ENCODE measurements around the gene CD79B.

The CD79B gene

GRCh38 chr17:63929860-63930766 is 2.0 kb downstream of the CD79B start:
- Histone ChIP-seq H3K4me1 (ENCODE audit: low read depth, poor library complexity, severe bottlenecking) (no peaks in the 10 kb centered on the region), H3K27ac (no peak overlapping the region), H3K36me3 (ENCODE audit: insufficient read depth) (no peaks in the 10 kb centered on the region), H3K4me3 (IDR thresholded peaks at IDR 0.05; ENCODE audit: insufficient read depth, low read depth, low read length) (no peak overlapping the region), H4K20me1 (ENCODE audit: insufficient read depth) (no peaks in the 10 kb centered on the region), H3K4me2 (no peak overlapping the region), H3K9ac (no peak overlapping the region), H3K79me2 (ENCODE audit: insufficient read depth, low read depth) (no peaks in the 10 kb centered on the region), H2AFZ (ENCODE audit: low read depth) (no peak overlapping the region), H3K27me3 (ENCODE audit: insufficient read depth, low read depth) (no peaks in the 10 kb centered on the region)
- TF ChIP-seq CTCF (conservative IDR thresholded peaks at IDR 0.05; ENCODE audit: low read depth, low read length): no peak

GRCh38 chr17:63928966-63929695 is 3.0 kb downstream of the CD79B start:
- H3K4me2 ChIP-seq: no peak overlapping the region

GRCh38 chr17:63928172-63928666 is 3.9 kb downstream of the CD79B start:
- Histone ChIP-seq H3K79me2 (ENCODE audit: insufficient read depth, low read depth) (no peaks in the 10 kb centered on the region), H3K4me1 (ENCODE audit: low read depth, poor library complexity, severe bottlenecking) (no peaks in the 10 kb centered on the region), H3K36me3 (ENCODE audit: insufficient read depth) (no peaks in the 10 kb centered on the region), H4K20me1 (ENCODE audit: insufficient read depth) (no peaks in the 10 kb centered on the region), H3K27ac (no peak overlapping the region), H3K27me3 (ENCODE audit: insufficient read depth, low read depth) (no peaks in the 10 kb centered on the region), H2AFZ (ENCODE audit: low read depth) (no peak overlapping the region), H3K4me3 (IDR thresholded peaks at IDR 0.05; ENCODE audit: insufficient read depth, low read depth, low read length) (no peak overlapping the region), H3K9ac (no peak overlapping the region), H3K4me2 (no peak overlapping the region)
- TF ChIP-seq CTCF (conservative IDR thresholded peaks at IDR 0.05; ENCODE audit: low read depth, low read length): no peak

More at GRCh38 chr17:63928966-63929695, 3.0 kb downstream of the CD79B start:
- H4K20me1 ChIP-seq (ENCODE audit: insufficient read depth): no peaks in the 10 kb centered on the region
- H3K36me3 ChIP-seq (ENCODE audit: insufficient read depth): no peaks in the 10 kb centered on the region
- H3K4me3 ChIP-seq (IDR thresholded peaks at IDR 0.05; ENCODE audit: insufficient read depth, low read depth, low read length): no peak overlapping the region
- no peak for TF ChIP-seq CTCF (conservative IDR thresholded peaks at IDR 0.05; ENCODE audit: low read depth, low read length)
- H3K79me2 ChIP-seq (ENCODE audit: insufficient read depth, low read depth): no peaks in the 10 kb centered on the region
- H3K27ac ChIP-seq: no peak overlapping the region
- H3K9ac ChIP-seq: no peak overlapping the region
- no peaks in the 10 kb centered on the region for H3K27me3 ChIP-seq (ENCODE audit: insufficient read depth, low read depth)
- H2AFZ ChIP-seq (ENCODE audit: low read depth): no peak overlapping the region
- H3K4me1 ChIP-seq (ENCODE audit: low read depth, poor library complexity, severe bottlenecking): no peaks in the 10 kb centered on the region

GRCh38 chr17:63927464-63928171 is 4.5 kb downstream of the CD79B start:
- no peak overlapping the region for H3K9ac ChIP-seq

More at GRCh38 chr17:63927464-63928171, 4.5 kb downstream of the CD79B start:
- H4K20me1 ChIP-seq (ENCODE audit: insufficient read depth): no peaks in the 10 kb centered on the region
- no peak overlapping the region for H2AFZ ChIP-seq (ENCODE audit: low read depth)
- H3K4me3 ChIP-seq (IDR thresholded peaks at IDR 0.05; ENCODE audit: insufficient read depth, low read depth, low read length): no peak overlapping the region
- no peaks in the 10 kb centered on the region for H3K4me1 ChIP-seq (ENCODE audit: low read depth, poor library complexity, severe bottlenecking)
- no peaks in the 10 kb centered on the region for H3K36me3 ChIP-seq (ENCODE audit: insufficient read depth)
- no peaks in the 10 kb centered on the region for H3K79me2 ChIP-seq (ENCODE audit: insufficient read depth, low read depth)
- no peak for TF ChIP-seq CTCF (conservative IDR thresholded peaks at IDR 0.05; ENCODE audit: low read depth, low read length)
- no peaks in the 10 kb centered on the region for H3K27me3 ChIP-seq (ENCODE audit: insufficient read depth, low read depth)
- H3K4me2 ChIP-seq: no peak overlapping the region
- H3K27ac ChIP-seq: no peak overlapping the region

Data from KMS-11 (cell line).